MM.1S (cell line): Measurements from ENCODE around the gene OLFM1.

Source experiments
- DNase-seq: peaks from one replicate; pipeline ENCODE4 v3.0.0-alpha.2; 2015
- H2AFZ ChIP-seq: fragments of 300-600 bp; sonication (generic); 2 replicates; pipeline ENCODE4 v1.6.0; 2016; ENCODE audit warnings: antibody characterized with exemption, low read length
- H3F3A ChIP-seq: fragments of 300-600 bp; sonication (generic); 2 replicates; pipeline ENCODE4 v1.6.1; 2016; ENCODE audit warnings: mild to moderate bottlenecking, antibody characterized with exemption, low read length, moderate library complexity, mixed read lengths; ENCODE audit not compliant: insufficient read depth
- H3K27ac ChIP-seq: fragments of 300-600 bp; sonication (generic); 2 replicates; pipeline ENCODE4 v1.5.1; 2016; ENCODE audit warnings: mild to moderate bottlenecking, low read length
- H3K27me3 ChIP-seq: fragments of 300-600 bp; sonication (generic); replicated peaks from 2 replicates; pipeline ENCODE4 v1.6.0; 2016; ENCODE audit warnings: low read length; ENCODE audit not compliant: insufficient read depth
- H3K36me3 ChIP-seq: fragments of 300-600 bp; sonication (generic); replicated peaks from 2 replicates; pipeline ENCODE4 v1.6.1; 2016; ENCODE audit warnings: mild to moderate bottlenecking, low read length, mixed read lengths; ENCODE audit not compliant: insufficient read depth
- H3K4me1 ChIP-seq: fragments of 300-600 bp; sonication (generic); 2 replicates; pipeline ENCODE4 v1.6.1; 2016; ENCODE audit warnings: low read length, mixed read lengths
- H3K4me2 ChIP-seq: fragments of 300-600 bp; sonication (generic); 2 replicates; pipeline ENCODE4 v1.6.0; 2016; ENCODE audit warnings: low read depth, low read length
- H3K4me3 ChIP-seq: fragments of 300-600 bp; sonication (generic); 2 replicates; pipeline ENCODE4 v1.5.1; 2016; ENCODE audit warnings: low read length, mixed read lengths
- H3K79me2 ChIP-seq: fragments of 300-600 bp; sonication (generic); 2 replicates; pipeline ENCODE4 v1.6.1; 2016; ENCODE audit warnings: mixed run types, low read length, mixed read lengths
- H3K9ac ChIP-seq: fragments of 300-600 bp; sonication (generic); 2 replicates; pipeline ENCODE4 v1.6.1; 2016; ENCODE audit warnings: low read length, mixed read lengths
- H3K9me2 ChIP-seq: fragments of 300-600 bp; sonication (generic); replicated peaks from 2 replicates; pipeline ENCODE4 v1.6.1; 2016; ENCODE audit warnings: mild to moderate bottlenecking, low read length, mixed read lengths; ENCODE audit not compliant: insufficient read depth
- H3K9me3 ChIP-seq: fragments of 300-600 bp; sonication (generic); replicated peaks from 2 replicates; pipeline ENCODE4 v1.6.1; 2016; ENCODE audit warnings: mild to moderate bottlenecking, low read length, mixed read lengths; ENCODE audit not compliant: insufficient read depth
- H4K20me1 ChIP-seq: fragments of 300-600 bp; sonication (generic); 2 replicates; pipeline ENCODE4 v1.6.1; 2016; ENCODE audit warnings: mild to moderate bottlenecking, low read length, moderate library complexity, mixed read lengths; ENCODE audit not compliant: insufficient read depth
- EZH2 ChIP-seq: fragments of 300-600 bp; sonication (generic); optimal IDR thresholded peaks from 2 replicates; pipeline ENCODE3; 2017; ENCODE audit warnings: low read depth, mild to moderate bottlenecking, antibody characterized with exemption, low read length, mixed read lengths
- EZH2phosphoT487 ChIP-seq: fragments of 300-600 bp; sonication (generic); IDR thresholded peaks from 2 replicates; pipeline ENCODE4 v1.6.1; 2018; ENCODE audit warnings: antibody characterized with exemption, low read length
- TF ChIP-seq, protein P1 (sequence below): fragments of 300-600 bp; sonication (generic); IDR thresholded peaks from 2 replicates; pipeline ENCODE4 v1.5.1; 2016; ENCODE audit warnings: antibody characterized with exemption, low read length, mixed read lengths

OLFM1 gene

DNA sequence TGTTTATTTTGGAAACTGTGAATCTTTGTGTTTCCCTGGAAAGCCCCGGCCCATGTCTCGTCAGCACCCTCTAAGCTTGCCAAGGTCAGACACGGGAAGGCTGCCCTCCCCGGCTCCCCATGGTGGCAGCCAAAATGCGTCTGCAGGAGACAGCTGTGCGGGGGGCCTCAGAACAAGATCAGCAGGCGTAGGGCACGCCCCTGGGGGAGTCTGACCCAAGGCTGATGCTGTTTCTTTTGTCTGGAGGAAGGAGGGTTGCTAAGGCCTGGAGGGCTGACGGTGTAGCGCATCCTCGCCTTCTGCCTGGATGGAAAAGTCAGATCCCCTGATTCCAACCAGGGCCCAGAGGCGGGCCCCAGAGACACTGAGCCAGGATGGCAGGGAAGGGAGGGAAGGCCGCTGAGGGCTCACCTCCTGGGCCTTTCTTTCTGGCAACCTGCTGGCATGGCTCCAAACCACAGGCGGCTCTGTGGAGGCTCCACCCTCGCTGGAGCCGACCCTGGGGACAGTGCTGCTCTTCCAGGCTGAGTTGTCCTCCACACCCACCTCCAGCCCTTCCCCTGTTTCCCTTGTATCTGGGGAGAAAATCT is 57.2 kb downstream of the OLFM1 start:
- no peaks in the 10 kb centered on the region for H3K36me3 ChIP-seq
- no peaks in the 10 kb centered on the region for H3K79me2 ChIP-seq
- peaks cover 57% of the 10 kb centered on the region for H3K27me3 ChIP-seq
- no peaks in the 10 kb centered on the region for H3K9me3 ChIP-seq
- H3K4me3 ChIP-seq: no peak overlapping the region
- TF ChIP-seq EZH2: no peak
- TF ChIP-seq, protein P1, sequence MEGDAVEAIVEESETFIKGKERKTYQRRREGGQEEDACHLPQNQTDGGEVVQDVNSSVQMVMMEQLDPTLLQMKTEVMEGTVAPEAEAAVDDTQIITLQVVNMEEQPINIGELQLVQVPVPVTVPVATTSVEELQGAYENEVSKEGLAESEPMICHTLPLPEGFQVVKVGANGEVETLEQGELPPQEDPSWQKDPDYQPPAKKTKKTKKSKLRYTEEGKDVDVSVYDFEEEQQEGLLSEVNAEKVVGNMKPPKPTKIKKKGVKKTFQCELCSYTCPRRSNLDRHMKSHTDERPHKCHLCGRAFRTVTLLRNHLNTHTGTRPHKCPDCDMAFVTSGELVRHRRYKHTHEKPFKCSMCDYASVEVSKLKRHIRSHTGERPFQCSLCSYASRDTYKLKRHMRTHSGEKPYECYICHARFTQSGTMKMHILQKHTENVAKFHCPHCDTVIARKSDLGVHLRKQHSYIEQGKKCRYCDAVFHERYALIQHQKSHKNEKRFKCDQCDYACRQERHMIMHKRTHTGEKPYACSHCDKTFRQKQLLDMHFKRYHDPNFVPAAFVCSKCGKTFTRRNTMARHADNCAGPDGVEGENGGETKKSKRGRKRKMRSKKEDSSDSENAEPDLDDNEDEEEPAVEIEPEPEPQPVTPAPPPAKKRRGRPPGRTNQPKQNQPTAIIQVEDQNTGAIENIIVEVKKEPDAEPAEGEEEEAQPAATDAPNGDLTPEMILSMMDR: no peak
- no peak for TF ChIP-seq EZH2phosphoT487
- no peak for DNase-seq
- H3F3A ChIP-seq: no peaks in the 10 kb centered on the region
- no peaks in the 10 kb centered on the region for H3K4me1 ChIP-seq
- H3K9me2 ChIP-seq: no peaks in the 10 kb centered on the region
- no peak overlapping the region for H3K4me2 ChIP-seq
- H3K9ac ChIP-seq: no peak overlapping the region
- H2AFZ ChIP-seq: no peak overlapping the region
- H3K27ac ChIP-seq: no peak overlapping the region
- H4K20me1 ChIP-seq: no peaks in the 10 kb centered on the region

GRCh38 chr9:135145312-135145711 is 57.8 kb downstream of the OLFM1 start:
- Histone ChIP-seq H3K27me3 (peaks cover 59% of the 10 kb centered on the region), H2AFZ (no peak overlapping the region), H3K4me2 (no peak overlapping the region), H3K9me2 (no peaks in the 10 kb centered on the region), H3K36me3 (no peaks in the 10 kb centered on the region), H3K27ac (no peak overlapping the region), H3F3A (no peaks in the 10 kb centered on the region), H3K4me3 (no peak overlapping the region), H3K79me2 (no peaks in the 10 kb centered on the region), H3K9ac (no peak overlapping the region), H4K20me1 (no peaks in the 10 kb centered on the region), H3K9me3 (no peaks in the 10 kb centered on the region), H3K4me1 (no peaks in the 10 kb centered on the region)
- no peak for DNase-seq
- TF ChIP-seq, protein P1: no peak
- no peak for TF ChIP-seq EZH2phosphoT487

- TF ChIP-seq EZH2 (no peak), EZH2phosphoT487 (no peak)
- Histone ChIP-seq H3K36me3 (no peaks in the 10 kb centered on the region), H3K9me3 (no peaks in the 10 kb centered on the region), H3K4me3 (no peak overlapping the region), H3K27me3 (peaks cover 68% of the 10 kb centered on the region), H3F3A (no peaks in the 10 kb centered on the region), H3K27ac (no peak overlapping the region), H2AFZ (no peak overlapping the region), H3K4me2 (no peak overlapping the region), H3K9me2 (no peaks in the 10 kb centered on the region), H3K9ac (no peak overlapping the region), H4K20me1 (no peaks in the 10 kb centered on the region), H3K4me1 (no peaks in the 10 kb centered on the region), H3K79me2 (no peaks in the 10 kb centered on the region)
- DNase-seq: no peak
Measured at GRCh38 chr9:135146241-135146640, 58.8 kb downstream of the OLFM1 start.

DNA sequence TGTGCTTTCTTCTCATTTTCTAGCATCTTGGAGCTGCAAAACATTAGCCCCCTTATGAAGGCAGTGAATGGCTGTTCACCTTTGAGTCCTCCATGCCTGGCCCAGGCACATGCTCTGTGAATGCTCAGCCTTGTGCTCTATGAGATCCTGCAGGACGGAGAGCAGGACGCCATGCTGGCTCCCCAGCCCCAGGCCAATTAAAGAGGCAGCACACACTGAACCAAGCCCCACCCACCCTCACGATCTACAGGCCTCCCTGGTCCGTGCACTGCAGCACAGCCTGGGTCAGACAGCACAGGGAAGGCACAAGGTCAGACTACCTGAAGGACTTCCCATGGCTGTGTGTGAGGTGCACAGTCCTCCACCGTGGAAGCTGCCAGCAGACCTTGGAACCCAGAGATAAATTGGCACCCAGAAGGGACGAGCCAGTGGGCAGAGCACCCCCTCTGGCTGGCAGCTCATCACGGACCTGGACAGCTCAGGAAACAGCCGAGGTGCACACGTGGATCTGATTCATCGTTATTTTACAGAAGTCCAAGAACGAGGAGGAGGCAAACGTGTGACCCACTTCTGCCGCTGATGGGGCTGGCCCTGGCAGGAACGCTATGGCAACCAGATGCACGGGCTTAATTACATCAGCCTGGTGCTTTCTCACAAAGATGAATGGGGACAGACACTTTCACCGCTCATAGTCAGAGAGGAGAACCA is 59.5 kb downstream of the OLFM1 start:
- TF ChIP-seq EZH2 (no peak), EZH2phosphoT487 (no peak)
- TF ChIP-seq, protein P1: no peak
- Histone ChIP-seq H3K4me1 (no peaks in the 10 kb centered on the region), H3K4me3 (no peak overlapping the region), H3F3A (no peaks in the 10 kb centered on the region), H4K20me1 (no peaks in the 10 kb centered on the region), H3K79me2 (no peaks in the 10 kb centered on the region), H3K36me3 (no peaks in the 10 kb centered on the region), H3K4me2 (no peak overlapping the region), H3K9me2 (no peaks in the 10 kb centered on the region), H2AFZ (no peak overlapping the region), H3K27me3 (peaks cover 75% of the 10 kb centered on the region), H3K9ac (no peak overlapping the region), H3K27ac (no peak overlapping the region), H3K9me3 (no peaks in the 10 kb centered on the region)
- no peak for DNase-seq
